Measurements from ENCODE around the gene PITPNM1.
"Not testable (repeated sequence)": the region's sequence is repeated elsewhere in the genome, so short reads cannot be mapped to it uniquely, and the experiment has no call there.

Gene PITPNM1

DNA sequence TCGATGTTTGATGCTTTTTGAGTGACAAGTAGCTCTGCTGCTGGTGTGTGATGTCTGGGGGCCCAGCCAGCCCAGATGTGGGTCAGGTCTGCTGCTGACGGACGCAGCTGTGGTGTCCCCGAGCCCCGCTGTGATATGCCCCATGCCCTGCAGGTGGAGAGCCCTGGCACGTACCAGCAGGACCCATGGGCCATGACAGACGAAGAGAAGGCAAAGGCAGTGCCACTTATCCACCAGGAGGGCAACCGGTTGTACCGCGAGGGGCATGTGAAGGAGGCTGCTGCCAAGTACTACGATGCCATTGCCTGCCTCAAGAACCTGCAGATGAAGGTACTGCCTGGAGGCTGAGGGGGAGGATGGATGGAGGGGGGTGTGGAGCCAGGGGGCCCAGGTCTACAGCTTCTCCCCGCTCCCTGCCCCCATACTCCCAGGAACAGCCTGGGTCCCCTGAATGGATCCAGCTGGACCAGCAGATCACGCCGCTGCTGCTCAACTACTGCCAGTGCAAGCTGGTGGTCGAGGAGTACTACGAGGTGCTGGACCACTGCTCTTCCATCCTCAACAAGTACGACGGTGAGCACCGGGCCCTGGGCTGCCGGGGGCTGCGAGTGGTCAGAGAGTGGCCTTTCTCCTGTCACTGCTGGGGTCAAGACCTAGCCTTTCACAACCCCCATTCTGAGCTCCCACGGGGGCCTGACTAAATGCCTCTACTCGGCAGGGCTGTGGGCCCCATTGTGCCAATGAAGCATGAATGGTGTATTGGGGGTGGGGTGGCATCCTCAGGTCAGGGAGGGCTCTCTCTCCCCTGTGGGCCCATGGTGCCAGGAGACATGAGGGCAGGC is 15.1 kb downstream of the PITPNM1 start:
- Histone ChIP-seq H3K9me3 (ENCODE audit: insufficient read depth, low read depth, low read length) (no peaks in the 10 kb centered on the region), H3K79me2 (ENCODE audit: insufficient read depth, low read length) (peaks cover 24% of the 10 kb centered on the region), H3K36me3 (ENCODE audit: insufficient read depth, low read length) (peaks cover 38% of the 10 kb centered on the region; the same call in 1 of the 2 replicates), H3K4me2 (ENCODE audit: low read depth, low read length, poor library complexity, severe bottlenecking) (no peak overlapping the region), H3K4me3 (ENCODE audit: low read length, poor library complexity, severe bottlenecking) (no peak overlapping the region), H3K4me1 (ENCODE audit: insufficient read depth, low read length, poor library complexity, severe bottlenecking) (peaks cover 13% of the 10 kb centered on the region), H4K20me1 (ENCODE audit: insufficient read depth, low read length, poor library complexity, severe bottlenecking) (peaks cover 10% of the 10 kb centered on the region), H3K9me2 (replicated peaks; ENCODE audit: low read depth, low read length) (no peaks in the 10 kb centered on the region), H3F3A (ENCODE audit: low read depth) (no peaks in the 10 kb centered on the region), H3K9ac (ENCODE audit: low read depth, low read length, poor library complexity, severe bottlenecking) (no peak overlapping the region), H3K27me3 (ENCODE audit: insufficient read depth, low read length, poor library complexity, severe bottlenecking) (no peaks in the 10 kb centered on the region), H2AFZ (ENCODE audit: low read length) (no peak overlapping the region)
- no peak for TF ChIP-seq EZH2phosphoT487 (IDR thresholded peaks at IDR 0.05; ENCODE audit: borderline replicate concordance)
- TF ChIP-seq, protein P1, sequence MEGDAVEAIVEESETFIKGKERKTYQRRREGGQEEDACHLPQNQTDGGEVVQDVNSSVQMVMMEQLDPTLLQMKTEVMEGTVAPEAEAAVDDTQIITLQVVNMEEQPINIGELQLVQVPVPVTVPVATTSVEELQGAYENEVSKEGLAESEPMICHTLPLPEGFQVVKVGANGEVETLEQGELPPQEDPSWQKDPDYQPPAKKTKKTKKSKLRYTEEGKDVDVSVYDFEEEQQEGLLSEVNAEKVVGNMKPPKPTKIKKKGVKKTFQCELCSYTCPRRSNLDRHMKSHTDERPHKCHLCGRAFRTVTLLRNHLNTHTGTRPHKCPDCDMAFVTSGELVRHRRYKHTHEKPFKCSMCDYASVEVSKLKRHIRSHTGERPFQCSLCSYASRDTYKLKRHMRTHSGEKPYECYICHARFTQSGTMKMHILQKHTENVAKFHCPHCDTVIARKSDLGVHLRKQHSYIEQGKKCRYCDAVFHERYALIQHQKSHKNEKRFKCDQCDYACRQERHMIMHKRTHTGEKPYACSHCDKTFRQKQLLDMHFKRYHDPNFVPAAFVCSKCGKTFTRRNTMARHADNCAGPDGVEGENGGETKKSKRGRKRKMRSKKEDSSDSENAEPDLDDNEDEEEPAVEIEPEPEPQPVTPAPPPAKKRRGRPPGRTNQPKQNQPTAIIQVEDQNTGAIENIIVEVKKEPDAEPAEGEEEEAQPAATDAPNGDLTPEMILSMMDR (conservative IDR thresholded peaks at IDR 0.05; ENCODE audit: low read length) = no peak

DNA sequence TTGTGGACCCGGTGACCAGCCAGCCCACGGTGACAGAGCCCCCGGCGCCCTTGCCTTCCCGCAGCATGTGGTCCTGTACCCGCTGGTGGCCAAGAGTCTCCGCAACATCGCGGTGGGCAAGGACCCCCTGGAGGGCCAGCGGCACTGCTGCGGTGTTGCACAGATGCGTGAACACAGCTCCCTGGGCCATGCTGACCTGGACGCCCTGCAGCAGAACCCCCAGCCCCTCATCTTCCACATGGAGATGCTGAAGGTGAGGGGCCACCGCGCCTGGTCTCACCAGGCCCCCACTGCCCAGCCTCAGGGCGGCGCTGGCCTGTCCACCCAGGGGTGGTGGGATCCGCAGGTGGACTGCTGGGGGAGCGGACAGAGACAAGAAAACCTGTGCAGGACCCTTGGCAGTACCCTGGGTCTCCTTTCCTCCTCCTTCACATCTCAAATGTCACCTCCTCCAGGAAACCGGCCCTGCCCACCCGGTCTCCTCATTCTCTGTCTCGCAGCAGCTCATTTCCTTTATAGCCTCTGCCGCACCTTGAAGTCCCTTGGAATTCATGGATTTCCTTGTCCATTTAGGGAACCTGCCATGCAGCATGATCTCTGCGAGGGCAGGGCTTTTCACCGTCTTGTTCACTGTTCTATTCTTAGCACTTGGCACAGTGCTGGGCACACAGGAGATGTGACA is 15.8 kb downstream of the PITPNM1 start:
- Histone ChIP-seq H3K4me2 (ENCODE audit: low read depth, low read length, poor library complexity, severe bottlenecking) (no peak overlapping the region), H3K4me3 (ENCODE audit: low read length, poor library complexity, severe bottlenecking) (no peak overlapping the region), H2AFZ (ENCODE audit: low read length) (no peak overlapping the region), H3K27me3 (ENCODE audit: insufficient read depth, low read length, poor library complexity, severe bottlenecking) (no peaks in the 10 kb centered on the region), H4K20me1 (ENCODE audit: insufficient read depth, low read length, poor library complexity, severe bottlenecking) (peaks cover 10% of the 10 kb centered on the region), H3K79me2 (ENCODE audit: insufficient read depth, low read length) (peaks cover 31% of the 10 kb centered on the region), H3K9ac (ENCODE audit: low read depth, low read length, poor library complexity, severe bottlenecking) (no peak overlapping the region), H3K36me3 (ENCODE audit: insufficient read depth, low read length) (peaks cover 38% of the 10 kb centered on the region; the same call in 1 of the 2 replicates), H3F3A (ENCODE audit: low read depth) (no peaks in the 10 kb centered on the region), H3K4me1 (ENCODE audit: insufficient read depth, low read length, poor library complexity, severe bottlenecking) (peaks cover 21% of the 10 kb centered on the region), H3K9me2 (replicated peaks; ENCODE audit: low read depth, low read length) (no peaks in the 10 kb centered on the region), H3K9me3 (ENCODE audit: insufficient read depth, low read depth, low read length) (no peaks in the 10 kb centered on the region)
- TF ChIP-seq EZH2phosphoT487 (IDR thresholded peaks at IDR 0.05; ENCODE audit: borderline replicate concordance) = no peak
- TF ChIP-seq, protein P1 (conservative IDR thresholded peaks at IDR 0.05; ENCODE audit: low read length) = no peak

DNA sequence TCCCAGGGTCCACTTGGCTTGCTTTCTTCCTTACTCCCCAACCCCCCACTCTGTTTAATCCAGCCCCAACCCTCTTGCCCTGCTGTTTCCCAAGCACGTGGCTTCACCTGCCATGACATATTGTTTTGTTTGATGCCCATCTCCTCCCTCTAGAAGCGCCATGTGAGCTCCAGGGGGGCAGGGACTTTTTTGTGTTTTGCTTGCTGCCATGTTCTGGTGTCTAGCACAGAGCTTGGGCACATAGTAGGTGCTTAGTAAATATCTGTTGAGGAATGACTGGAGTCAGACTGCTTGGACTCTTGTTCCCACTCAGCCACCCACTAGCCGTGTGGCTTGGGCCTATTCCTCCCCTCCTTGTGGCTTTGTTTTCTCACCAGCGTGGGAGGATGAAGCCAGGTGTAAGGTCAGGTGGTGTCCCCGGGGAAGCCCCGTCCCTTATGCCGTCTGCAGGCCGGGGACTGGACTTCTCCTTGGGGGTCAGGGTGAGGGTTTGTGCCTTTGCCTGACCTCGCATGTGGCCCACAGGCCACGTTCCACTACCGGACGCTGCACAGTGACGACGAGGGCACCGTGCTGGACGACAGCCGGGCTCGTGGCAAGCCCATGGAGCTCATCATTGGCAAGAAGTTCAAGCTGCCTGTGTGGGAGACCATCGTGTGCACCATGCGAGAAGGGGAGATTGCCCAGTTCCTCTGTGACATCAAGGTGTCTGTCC is 18.5 kb downstream of the PITPNM1 start:
- H3K9ac ChIP-seq (ENCODE audit: low read depth, low read length, poor library complexity, severe bottlenecking) = no peak overlapping the region
- H3F3A ChIP-seq (ENCODE audit: low read depth) = no peaks in the 10 kb centered on the region
- peaks cover 30% of the 10 kb centered on the region for H3K4me1 ChIP-seq (ENCODE audit: insufficient read depth, low read length, poor library complexity, severe bottlenecking)
- H3K9me2 ChIP-seq (replicated peaks; ENCODE audit: low read depth, low read length) = no peaks in the 10 kb centered on the region
- no peak overlapping the region for H2AFZ ChIP-seq (ENCODE audit: low read length)
- peak overlapping the region; percentile 70 for H3K4me2 ChIP-seq (ENCODE audit: low read depth, low read length, poor library complexity, severe bottlenecking)
- no peaks in the 10 kb centered on the region for H3K27me3 ChIP-seq (ENCODE audit: insufficient read depth, low read length, poor library complexity, severe bottlenecking)
- peaks cover 31% of the 10 kb centered on the region; the same call in 1 of the 2 replicates for H3K36me3 ChIP-seq (ENCODE audit: insufficient read depth, low read length)
- H4K20me1 ChIP-seq (ENCODE audit: insufficient read depth, low read length, poor library complexity, severe bottlenecking) = peaks cover 14% of the 10 kb centered on the region
- peaks cover 42% of the 10 kb centered on the region for H3K79me2 ChIP-seq (ENCODE audit: insufficient read depth, low read length)
- TF ChIP-seq, protein P1 (conservative IDR thresholded peaks at IDR 0.05; ENCODE audit: low read length) = no peak
- TF ChIP-seq EZH2phosphoT487 (IDR thresholded peaks at IDR 0.05; ENCODE audit: borderline replicate concordance) = no peak
- H3K9me3 ChIP-seq (ENCODE audit: insufficient read depth, low read depth, low read length) = no peaks in the 10 kb centered on the region
- H3K4me3 ChIP-seq (ENCODE audit: low read length, poor library complexity, severe bottlenecking) = peak overlapping the region; percentile 50

DNA sequence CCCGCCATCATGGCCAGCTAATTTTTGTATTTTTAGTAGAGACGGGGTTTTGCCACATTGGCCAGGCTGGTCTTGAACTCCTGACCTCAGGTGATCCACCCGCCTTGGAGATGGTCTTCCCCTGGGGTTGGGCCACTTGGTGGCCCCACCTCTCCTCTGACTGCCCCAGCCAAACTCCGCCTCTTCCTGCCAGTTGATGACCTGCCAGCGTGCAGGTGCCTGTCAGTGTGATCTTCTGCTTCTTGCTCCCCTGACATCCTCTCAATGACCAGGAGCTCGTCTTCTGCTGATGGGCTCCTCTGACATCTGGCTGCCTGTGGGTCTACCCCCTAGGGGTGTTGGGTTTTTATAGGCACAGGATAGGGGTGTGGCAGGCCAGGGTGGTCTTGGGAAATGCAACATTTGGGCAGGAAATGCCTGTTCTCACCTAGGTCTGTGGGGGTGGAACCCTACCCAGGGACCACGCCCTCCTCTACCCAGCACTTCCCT is 19.2 kb downstream of the PITPNM1 start:
- H3K9me3 ChIP-seq (ENCODE audit: insufficient read depth, low read depth, low read length); H3F3A ChIP-seq (ENCODE audit: low read depth); H3K9ac ChIP-seq (ENCODE audit: low read depth, low read length, poor library complexity, severe bottlenecking); H2AFZ ChIP-seq (ENCODE audit: low read length); H3K27me3 ChIP-seq (ENCODE audit: insufficient read depth, low read length, poor library complexity, severe bottlenecking); H3K9me2 ChIP-seq (replicated peaks; ENCODE audit: low read depth, low read length): not testable (repeated sequence)
- peaks cover 30% of the 10 kb centered on the region for H3K4me1 ChIP-seq (ENCODE audit: insufficient read depth, low read length, poor library complexity, severe bottlenecking)
- H3K79me2 ChIP-seq (ENCODE audit: insufficient read depth, low read length) = peaks cover 42% of the 10 kb centered on the region
- H4K20me1 ChIP-seq (ENCODE audit: insufficient read depth, low read length, poor library complexity, severe bottlenecking) = peaks cover 14% of the 10 kb centered on the region
- peak overlapping the region; percentile 50 for H3K4me3 ChIP-seq (ENCODE audit: low read length, poor library complexity, severe bottlenecking)
- peaks cover 24% of the 10 kb centered on the region; the same call in 1 of the 2 replicates for H3K36me3 ChIP-seq (ENCODE audit: insufficient read depth, low read length)
- H3K4me2 ChIP-seq (ENCODE audit: low read depth, low read length, poor library complexity, severe bottlenecking) = peak overlapping the region; percentile 70

All from Loucy (cell line).